Sigmoid colon (tissue), 7 donors: ENCODE data around the gene GRAMD1A. TPM values are rescaled to one million over a fixed set of nuclear protein-coding genes. Genes with fewer than 3 reads are reported as not detected.
"Not testable (repeated sequence)": the region's sequence is repeated elsewhere in the genome, so short reads cannot be mapped to it uniquely, and the experiment has no call there.

Experiments used
- DNase-seq: peaks from one replicate; pipeline ENCODE4 v3.0.0-alpha.2; 2019
- H3K27ac ChIP-seq, 4 donors: fragments of 200-600 bp; sonication (generic); one replicate each; pipeline ENCODE4 v1.5.1; 2016 to 2019; ENCODE audit warnings: mild to moderate bottlenecking in 1 of 4
- H3K27me3 ChIP-seq, 3 donors: fragments of 200-600 bp; sonication (generic); one replicate each; pipeline ENCODE4 v1.5.1; 2019; ENCODE audit warnings: mild to moderate bottlenecking in 1 of 3
- H3K36me3 ChIP-seq, 4 donors: fragments of 200-600 bp; sonication (generic); one replicate each; pipeline ENCODE4 v1.5.1; 2016 to 2019
- H3K4me1 ChIP-seq, 4 donors: fragments of 200-600 bp; sonication (generic); one replicate each; pipeline ENCODE4 v1.5.1; 2017 to 2019
- H3K4me3 ChIP-seq, 4 donors: fragments of 200-600 bp; sonication (generic); one replicate each; pipeline ENCODE4 v1.5.1; 2017 to 2019; ENCODE audit warnings: mild to moderate bottlenecking in 2 of 4, moderate library complexity in 1 of 4
- H3K9me3 ChIP-seq, 4 donors: fragments of 200-600 bp in 3 of 4; sonication (generic) in 3 of 4; one replicate each; pipeline versions ENCODE4 v1.5.1 to v1.6.1; 2013 to 2019
- EP300 ChIP-seq, 4 donors: sonication (generic); formaldehyde crosslinking; IDR thresholded peaks; one replicate each; pipeline ENCODE4 v1.6.1; 2017; ENCODE audit warnings: antibody characterized with exemption in 4 of 4
- POLR2A ChIP-seq, 2 donors: fragments of 450-650 bp; IDR thresholded peaks; one replicate each; pipeline ENCODE4 v1.6.1; 2016; ENCODE audit warnings: antibody characterized with exemption in 2 of 2, mild to moderate bottlenecking in 2 of 2, moderate library complexity in 2 of 2
- POLR2AphosphoS5 ChIP-seq, 4 donors: sonication (generic); formaldehyde crosslinking; IDR thresholded peaks; one replicate each; pipeline ENCODE4 v1.6.1; 2017; ENCODE audit warnings: antibody characterized with exemption in 4 of 4
- WGBS, 2 donors: extraction: QIAGEN DNeasy Blood & Tissue Kit; methylation state at CpG; one replicate each; pipeline ENCODE4 v1.1.7; 2013; 5-methylcytosine and 5-hydroxymethylcytosine counted together
- intact Hi-C: fragments of 100-400 bp; cut with DNase I; formaldehyde crosslinking; loops from one replicate; pipeline ENCODE4 v1.15.1; 2023
- polyA plus RNA-seq, 3 donors: library from polyadenylated mRNA; stranded (reverse); fragments of 200-250 nt; gene quantifications; one replicate each; pipeline ENCODE4 v1.2.3, GENCODE V29; 2013
- total RNA-seq, 4 donors: library from RNA; depleted of rRNA; stranded (reverse); fragments of >200 nt; gene quantifications; one replicate each; pipeline ENCODE4 v1.1.0, GENCODE V29; 2016
- TF ChIP-seq, protein P1 (sequence below), 4 experiments: fragments of 450-650 bp in 3 of 4; fragments of 200-600 bp in 1 of 4; IDR thresholded peaks; one replicate each; pipeline ENCODE4 v1.5.1; 2016 to 2019; ENCODE audit warnings: antibody characterized with exemption in 4 of 4, mild to moderate bottlenecking in 3 of 4, moderate library complexity in 2 of 4
- donor health status: healthy with polysubstance abuse.
- donor health status: Bipolar disorder and iron deficiency.
- donor health status: healthy.

Gene GRAMD1A
- total and polyA plus RNA-seq, 7 donors, result 5.1 to 58.9 (median 30.3) TPM

GRCh38 chr19:35048911-35049411, 48.8 kb downstream of the GRAMD1A start:
- WGBS, 2 donors, result 35 to 71% methylated on average over 12 of the region's 12 CpGs

GRCh38 chr19:35049456-35049855, 49.3 kb downstream of the GRAMD1A start:
- no peak for DNase-seq
- Histone ChIP-seq H3K27me3 (no peaks in the 10 kb centered on the region), H3K36me3 (no peaks in the 10 kb centered on the region), H3K27ac (no peak overlapping the region), H3K4me3 (no peak overlapping the region), H3K4me1 (no peaks in the 10 kb centered on the region), H3K9me3 (no peaks in the 10 kb centered on the region)
- intact Hi-C loops, result no loop called here
- WGBS, 2 donors, result 74 to 76% methylated on average over 5 of the region's 5 CpGs
- TF ChIP-seq POLR2AphosphoS5 (IDR thresholded peaks at IDR 0.05) (no peak), POLR2A (IDR thresholded peaks at IDR 0.05) (no peak), EP300 (IDR thresholded peaks at IDR 0.05) (no peak)
- TF ChIP-seq, protein P1, sequence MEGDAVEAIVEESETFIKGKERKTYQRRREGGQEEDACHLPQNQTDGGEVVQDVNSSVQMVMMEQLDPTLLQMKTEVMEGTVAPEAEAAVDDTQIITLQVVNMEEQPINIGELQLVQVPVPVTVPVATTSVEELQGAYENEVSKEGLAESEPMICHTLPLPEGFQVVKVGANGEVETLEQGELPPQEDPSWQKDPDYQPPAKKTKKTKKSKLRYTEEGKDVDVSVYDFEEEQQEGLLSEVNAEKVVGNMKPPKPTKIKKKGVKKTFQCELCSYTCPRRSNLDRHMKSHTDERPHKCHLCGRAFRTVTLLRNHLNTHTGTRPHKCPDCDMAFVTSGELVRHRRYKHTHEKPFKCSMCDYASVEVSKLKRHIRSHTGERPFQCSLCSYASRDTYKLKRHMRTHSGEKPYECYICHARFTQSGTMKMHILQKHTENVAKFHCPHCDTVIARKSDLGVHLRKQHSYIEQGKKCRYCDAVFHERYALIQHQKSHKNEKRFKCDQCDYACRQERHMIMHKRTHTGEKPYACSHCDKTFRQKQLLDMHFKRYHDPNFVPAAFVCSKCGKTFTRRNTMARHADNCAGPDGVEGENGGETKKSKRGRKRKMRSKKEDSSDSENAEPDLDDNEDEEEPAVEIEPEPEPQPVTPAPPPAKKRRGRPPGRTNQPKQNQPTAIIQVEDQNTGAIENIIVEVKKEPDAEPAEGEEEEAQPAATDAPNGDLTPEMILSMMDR (IDR thresholded peaks at IDR 0.05), result no peak

More at GRCh38 chr19:35048911-35049411, 48.8 kb downstream of the GRAMD1A start:
- no peak for DNase-seq
- Histone ChIP-seq H3K27ac (no peak overlapping the region), H3K9me3 (no peaks in the 10 kb centered on the region), H3K27me3 (no peaks in the 10 kb centered on the region), H3K4me3 (no peak overlapping the region), H3K4me1 (no peaks in the 10 kb centered on the region), H3K36me3 (no peaks in the 10 kb centered on the region)
- no peak for TF ChIP-seq EP300 (IDR thresholded peaks at IDR 0.05)
- TF ChIP-seq POLR2A (IDR thresholded peaks at IDR 0.05), result no peak
- TF ChIP-seq, protein P1 (IDR thresholded peaks at IDR 0.05), result no peak
- no peak for TF ChIP-seq POLR2AphosphoS5 (IDR thresholded peaks at IDR 0.05)
- intact Hi-C loops, result no loop called here

DNA sequence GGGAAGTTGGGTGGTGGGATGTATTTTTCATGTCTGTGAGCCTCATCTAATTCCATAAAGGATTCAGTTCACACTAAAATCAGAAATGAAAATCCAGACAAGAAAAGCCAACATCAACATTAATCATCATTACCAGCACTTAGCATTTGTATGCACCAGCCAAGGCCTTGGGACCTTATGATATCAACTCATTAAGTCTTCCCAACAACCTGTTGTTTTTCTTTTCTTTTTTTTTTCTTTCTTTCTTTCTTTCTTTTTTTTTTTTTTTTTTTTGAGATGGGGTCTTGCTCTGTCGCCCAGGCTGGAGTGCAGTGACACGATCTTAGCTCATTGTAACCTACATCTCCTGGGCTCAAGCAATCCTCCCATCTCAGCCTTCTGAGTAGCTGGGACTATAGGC, 50.5 kb downstream of the GRAMD1A start:
- intact Hi-C loops, H3K9me3 ChIP-seq, H3K27ac ChIP-seq, H3K4me1 ChIP-seq, DNase-seq, H3K36me3 ChIP-seq, H3K27me3 ChIP-seq, H3K4me3 ChIP-seq: not testable (repeated sequence)
- WGBS, 2 donors, result 91 to 96% methylated on average over 2 of the region's 2 CpGs

- H3K27ac ChIP-seq, H3K4me1 ChIP-seq, H3K4me3 ChIP-seq, intact Hi-C loops, H3K36me3 ChIP-seq, H3K27me3 ChIP-seq, H3K9me3 ChIP-seq, DNase-seq: not testable (repeated sequence)
- WGBS, 2 donors, result 91 to 98% methylated on average over 4 of the region's 4 CpGs
These were observed 51.1 kb downstream of the GRAMD1A start for GRCh38 chr19:35051268-35051667.

- H3K4me3 ChIP-seq, result no peak overlapping the region
- DNase-seq, result no peak
- no peak for TF ChIP-seq POLR2A (IDR thresholded peaks at IDR 0.05)
- TF ChIP-seq POLR2AphosphoS5 (IDR thresholded peaks at IDR 0.05), result no peak
- TF ChIP-seq, protein P1 (IDR thresholded peaks at IDR 0.05), result no peak
- TF ChIP-seq EP300 (IDR thresholded peaks at IDR 0.05), result no peak
- peaks cover 0 to 15% (median 7%) of the 10 kb centered on the region in 3 donors for H3K27me3 ChIP-seq
- no peaks in the 10 kb centered on the region for H3K9me3 ChIP-seq
- WGBS, 2 donors, result 92 to 93% methylated on average over 5 of the region's 5 CpGs
- intact Hi-C loops, result no loop called here
- H3K27ac ChIP-seq, result no peak overlapping the region
- no peaks in the 10 kb centered on the region for H3K4me1 ChIP-seq
- no peaks in the 10 kb centered on the region for H3K36me3 ChIP-seq
These were observed 51.7 kb downstream of the GRAMD1A start for GRCh38 chr19:35051796-35052195.

- DNase-seq, result no peak
- WGBS, 2 donors, result 74 to 82% methylated on average over 8 of the region's 8 CpGs
- no peak for TF ChIP-seq POLR2AphosphoS5 (IDR thresholded peaks at IDR 0.05)
- Histone ChIP-seq H3K27me3 (peaks cover 0 to 20% (median 7%) of the 10 kb centered on the region in 3 donors), H3K4me3 (no peak overlapping the region), H3K36me3 (no peaks in the 10 kb centered on the region), H3K4me1 (no peaks in the 10 kb centered on the region), H3K9me3 (no peaks in the 10 kb centered on the region), H3K27ac (no peak overlapping the region)
- intact Hi-C loops, result no loop called here
These were observed 52.6 kb downstream of the GRAMD1A start for GRCh38 chr19:35052599-35053190.
